IPS-20b (cell line): ENCODE data around the gene HCAR2.
"Not testable (repeated sequence)": the region's sequence is repeated elsewhere in the genome, so short reads cannot be mapped to it uniquely, and the experiment has no call there.

Source experiments
- H3K27ac ChIP-seq: one replicate; pipeline ENCODE4 v1.5.1; 2013; ENCODE audit warnings: low read length
- H3K27me3 ChIP-seq: 2 replicates; pipeline ENCODE4 v1.6.1; 2013; ENCODE audit warnings: mild to moderate bottlenecking, low read length, inconsistent platforms; ENCODE audit not compliant: insufficient read depth
- H3K36me3 ChIP-seq: 2 replicates; pipeline ENCODE4 v1.6.1; 2013; ENCODE audit warnings: low read depth, mild to moderate bottlenecking, inconsistent platforms, low read length, moderate library complexity; ENCODE audit not compliant: insufficient read depth
- H3K4me1 ChIP-seq: 2 replicates; pipeline ENCODE4 v1.6.1; 2013; ENCODE audit warnings: mild to moderate bottlenecking, control low read depth, inconsistent platforms, low read length, moderate library complexity; ENCODE audit not compliant: insufficient read depth
- H3K4me3 ChIP-seq: 2 replicates; pipeline ENCODE4 v1.5.1; 2013; ENCODE audit warnings: mild to moderate bottlenecking, low read length, inconsistent platforms
- H3K9ac ChIP-seq: 2 replicates; pipeline ENCODE4 v1.6.1; 2013; ENCODE audit warnings: low read depth, mild to moderate bottlenecking, inconsistent platforms, low read length, moderate library complexity
- H3K9me3 ChIP-seq: 2 replicates; pipeline ENCODE4 v1.6.1; 2013; ENCODE audit warnings: mild to moderate bottlenecking, low read depth, low read length, inconsistent platforms; ENCODE audit not compliant: insufficient read depth

HCAR2 gene

GRCh38 chr12:122710341-122710740 is 7.2 kb upstream of the HCAR2 start:
- not testable (repeated sequence) for H3K4me3 ChIP-seq, H3K9me3 ChIP-seq, H3K9ac ChIP-seq, H3K27me3 ChIP-seq, H3K4me1 ChIP-seq, H3K36me3 ChIP-seq, H3K27ac ChIP-seq

- H3K4me3 ChIP-seq, H3K27ac ChIP-seq, H3K9me3 ChIP-seq, H3K4me1 ChIP-seq, H3K27me3 ChIP-seq, H3K9ac ChIP-seq, H3K36me3 ChIP-seq: not testable (repeated sequence)
Observed at GRCh38 chr12:122709287-122709686, 6.1 kb upstream of the HCAR2 start.

- not testable (repeated sequence) for H3K4me1 ChIP-seq, H3K27ac ChIP-seq, H3K4me3 ChIP-seq, H3K27me3 ChIP-seq, H3K36me3 ChIP-seq, H3K9me3 ChIP-seq, H3K9ac ChIP-seq
Observed at GRCh38 chr12:122703841-122704240, 684 bp upstream of the HCAR2 start.

- not testable (repeated sequence) for H3K27me3 ChIP-seq, H3K9me3 ChIP-seq, H3K4me3 ChIP-seq, H3K36me3 ChIP-seq, H3K4me1 ChIP-seq, H3K9ac ChIP-seq, H3K27ac ChIP-seq
Observed at GRCh38 chr12:122701481-122701880, 1.7 kb downstream of the HCAR2 start.

GRCh38 chr12:122700038-122700710 is 3.0 kb downstream of the HCAR2 start:
- not testable (repeated sequence) for H3K36me3 ChIP-seq, H3K4me1 ChIP-seq, H3K9me3 ChIP-seq, H3K9ac ChIP-seq, H3K27ac ChIP-seq, H3K27me3 ChIP-seq, H3K4me3 ChIP-seq

- not testable (repeated sequence) for H3K9me3 ChIP-seq, H3K4me1 ChIP-seq, H3K36me3 ChIP-seq, H3K27me3 ChIP-seq, H3K4me3 ChIP-seq, H3K27ac ChIP-seq, H3K9ac ChIP-seq
Observed at GRCh38 chr12:122696922-122697321, 6.2 kb downstream of the HCAR2 start.

- H3K9ac ChIP-seq: no peak overlapping the region
- H3K4me1 ChIP-seq: no peaks in the 10 kb centered on the region
- H3K4me3 ChIP-seq: no peak overlapping the region
- H3K9me3 ChIP-seq: no peaks in the 10 kb centered on the region
- H3K27ac ChIP-seq: no peak overlapping the region
- H3K27me3 ChIP-seq: no peaks in the 10 kb centered on the region; the same call in 1 of the 2 replicates
- no peaks in the 10 kb centered on the region for H3K36me3 ChIP-seq
Observed at GRCh38 chr12:122691566-122691965, 11.6 kb downstream of the HCAR2 start.

- no peaks in the 10 kb centered on the region for H3K4me1 ChIP-seq
- no peaks in the 10 kb centered on the region for H3K9me3 ChIP-seq
- H3K4me3 ChIP-seq: no peak overlapping the region
- H3K27ac ChIP-seq: no peak overlapping the region
- H3K36me3 ChIP-seq: no peaks in the 10 kb centered on the region
- no peak overlapping the region for H3K9ac ChIP-seq
- peaks cover 8% of the 10 kb centered on the region; the same call in 1 of the 2 replicates for H3K27me3 ChIP-seq
Observed at GRCh38 chr12:122688291-122688690, 14.9 kb downstream of the HCAR2 start.

GRCh38 chr12:122687086-122687485 is 16.1 kb downstream of the HCAR2 start:
- no peak overlapping the region for H3K27ac ChIP-seq
- no peaks in the 10 kb centered on the region for H3K36me3 ChIP-seq
- no peak overlapping the region for H3K4me3 ChIP-seq
- H3K9me3 ChIP-seq: no peaks in the 10 kb centered on the region
- H3K4me1 ChIP-seq: no peaks in the 10 kb centered on the region
- peaks cover 8% of the 10 kb centered on the region; the same call in 1 of the 2 replicates for H3K27me3 ChIP-seq
- no peak overlapping the region for H3K9ac ChIP-seq

GRCh38 chr12:122686538-122686937 is 16.6 kb downstream of the HCAR2 start:
- Histone ChIP-seq H3K9me3 (no peaks in the 10 kb centered on the region), H3K27ac (no peak overlapping the region), H3K4me1 (no peaks in the 10 kb centered on the region), H3K4me3 (no peak overlapping the region), H3K9ac (no peak overlapping the region), H3K36me3 (no peaks in the 10 kb centered on the region), H3K27me3 (peaks cover 8% of the 10 kb centered on the region; the same call in 1 of the 2 replicates)

GRCh38 chr12:122684297-122684813 is 18.8 kb downstream of the HCAR2 start:
- Histone ChIP-seq H3K9me3 (no peaks in the 10 kb centered on the region), H3K9ac (no peak overlapping the region), H3K4me1 (no peaks in the 10 kb centered on the region), H3K27ac (no peak overlapping the region), H3K27me3 (peaks cover 8% of the 10 kb centered on the region; the same call in 1 of the 2 replicates), H3K36me3 (no peaks in the 10 kb centered on the region), H3K4me3 (no peak overlapping the region)

- Histone ChIP-seq H3K4me1 (no peaks in the 10 kb centered on the region), H3K27me3 (peaks cover 8% of the 10 kb centered on the region; the same call in 1 of the 2 replicates), H3K9ac (no peak overlapping the region), H3K9me3 (no peaks in the 10 kb centered on the region), H3K36me3 (no peaks in the 10 kb centered on the region), H3K27ac (no peak overlapping the region), H3K4me3 (no peak overlapping the region)
Observed at GRCh38 chr12:122681814-122682213, 21.3 kb downstream of the HCAR2 start.
